ENCODE data around the gene PPEF1. TPM values are rescaled to one million over a fixed set of nuclear protein-coding genes. Genes with fewer than 3 reads are reported as not detected.
"Not testable (repeated sequence)": the region's sequence is repeated elsewhere in the genome, so short reads cannot be mapped to it uniquely, and the experiment has no call there.

The PPEF1 gene
- polyA plus RNA-seq, 1 donor from 2014 or later: 1.5 TPM

DNA sequence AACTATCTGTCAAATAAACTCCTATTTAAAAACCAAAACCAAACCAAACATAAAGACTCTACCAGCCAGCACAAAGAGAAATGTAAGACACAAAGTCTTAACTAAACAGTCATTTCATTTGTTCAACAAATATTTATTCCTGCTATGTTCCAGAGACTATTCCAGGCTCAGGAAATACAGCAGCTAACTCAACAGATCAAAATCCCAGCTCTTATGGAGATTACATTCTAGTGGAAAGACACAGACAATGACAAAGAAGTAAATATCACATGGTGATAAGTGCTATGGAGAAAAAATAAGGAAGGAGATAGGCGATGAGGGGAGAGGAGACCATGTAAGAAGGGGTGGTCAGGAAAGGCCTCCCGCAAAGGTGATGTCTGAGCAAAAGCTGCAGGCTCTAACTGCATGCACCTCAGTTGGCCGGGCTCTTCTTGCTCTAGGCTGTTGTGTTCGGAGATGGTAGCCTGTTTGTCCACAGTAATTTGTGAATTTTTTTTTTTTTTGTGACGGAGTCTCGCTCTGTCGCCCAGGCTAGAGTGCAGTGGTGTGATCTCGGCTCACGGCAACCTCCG, 15.1 kb downstream of the PPEF1 start (continued):
- TF ChIP-seq SMC3 (conservative IDR thresholded peaks at IDR 0.05; ENCODE audit: poor library complexity): no peak

DNA sequence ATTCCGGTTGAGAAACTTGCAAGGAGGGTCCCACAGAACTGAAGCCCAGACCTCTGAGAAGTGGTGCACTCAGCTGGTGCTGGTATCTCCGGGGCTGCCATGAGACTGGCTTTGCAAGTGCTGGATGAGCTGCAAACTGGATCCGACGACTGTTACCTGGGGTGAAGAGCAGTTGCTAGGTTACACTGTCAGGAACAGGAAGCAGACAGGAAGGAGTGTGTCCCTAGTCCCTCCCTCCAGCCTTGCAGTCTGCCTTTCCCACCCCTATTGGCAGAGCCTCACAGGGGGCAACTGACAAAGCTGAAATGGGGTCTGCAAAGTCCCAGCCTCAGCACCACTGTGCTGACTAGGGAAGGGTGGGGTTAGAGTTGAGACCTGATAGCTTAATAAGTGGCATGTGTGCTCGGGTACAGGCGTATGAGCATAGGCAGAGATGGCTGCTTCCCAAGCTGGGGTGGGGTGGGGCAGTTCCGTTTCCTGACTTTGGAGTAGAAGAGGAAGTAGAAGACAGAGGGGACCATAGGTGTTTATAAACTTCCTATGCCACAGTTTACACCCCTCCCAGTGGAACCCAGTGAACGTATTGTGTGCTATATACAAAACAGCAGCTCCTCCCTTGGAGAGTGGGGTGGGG, 18.0 kb downstream of the PPEF1 start:
- H3F3A ChIP-seq (ENCODE audit: insufficient read depth, low read length, poor library complexity, severe bottlenecking): no peaks in the 10 kb centered on the region
- H3K9me3 ChIP-seq (ENCODE audit: low read length): no peaks in the 10 kb centered on the region
- no peaks in the 10 kb centered on the region for H3K9me2 ChIP-seq (ENCODE audit: insufficient read depth, low read length)
- no peak for TF ChIP-seq POLR2AphosphoS5 (IDR thresholded peaks at IDR 0.05)
- no peak overlapping the region for H3K9ac ChIP-seq (ENCODE audit: low read length)
- no peaks in the 10 kb centered on the region for H3K79me2 ChIP-seq (replicated peaks; ENCODE audit: insufficient read depth, low read length)
- no peaks in the 10 kb centered on the region for H4K20me1 ChIP-seq (ENCODE audit: insufficient read depth)
- no peaks in the 10 kb centered on the region for H3K27me3 ChIP-seq (ENCODE audit: insufficient read depth, low read depth, low read length)
- no peaks in the 10 kb centered on the region for H3K36me3 ChIP-seq (ENCODE audit: insufficient read depth, low read length)
- no peak overlapping the region for H3K27ac ChIP-seq (ENCODE audit: low read length)
- no peak overlapping the region for H2AFZ ChIP-seq (ENCODE audit: low read depth, low read length)
- no peak overlapping the region for H3K4me2 ChIP-seq (ENCODE audit: low read length)
- H3K4me3 ChIP-seq (ENCODE audit: low read length): no peak overlapping the region

DNA sequence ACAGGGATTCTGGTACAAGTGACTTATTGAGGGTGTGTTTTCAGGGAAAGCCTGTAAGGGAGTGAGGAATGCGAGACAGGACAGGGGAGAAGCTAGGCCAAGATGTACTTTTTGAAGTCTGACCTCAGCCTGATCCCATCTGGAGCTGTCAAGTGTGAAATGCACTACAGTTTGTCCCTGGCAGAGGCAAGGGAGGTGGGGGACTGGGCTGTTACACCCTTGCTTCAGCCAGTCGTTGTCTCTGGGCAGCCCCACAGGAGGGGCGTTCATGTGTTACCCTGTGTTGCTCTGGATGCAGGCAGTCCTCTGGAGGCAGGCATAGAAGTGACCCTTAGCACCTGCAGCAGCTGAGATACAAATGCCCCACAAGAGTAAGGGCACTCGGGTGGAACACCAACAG, 25.8 kb downstream of the PPEF1 start:
- H3K27me3 ChIP-seq (ENCODE audit: insufficient read depth, low read depth, low read length): no peaks in the 10 kb centered on the region
- no peaks in the 10 kb centered on the region for H3K79me2 ChIP-seq (replicated peaks; ENCODE audit: insufficient read depth, low read length)
- no peak overlapping the region for H3K4me3 ChIP-seq (ENCODE audit: low read length)
- H3K9me2 ChIP-seq (ENCODE audit: insufficient read depth, low read length): no peaks in the 10 kb centered on the region
- H3K4me2 ChIP-seq (ENCODE audit: low read length): no peak overlapping the region
- H3K27ac ChIP-seq (ENCODE audit: low read length): no peak overlapping the region
- H3K9me3 ChIP-seq (ENCODE audit: low read length): no peaks in the 10 kb centered on the region
- no peak overlapping the region for H3K9ac ChIP-seq (ENCODE audit: low read length)
- no peaks in the 10 kb centered on the region for H3F3A ChIP-seq (ENCODE audit: insufficient read depth, low read length, poor library complexity, severe bottlenecking)
- H4K20me1 ChIP-seq (ENCODE audit: insufficient read depth): no peaks in the 10 kb centered on the region
- no peak overlapping the region for H2AFZ ChIP-seq (ENCODE audit: low read depth, low read length)
- no peak for TF ChIP-seq EP300 (conservative IDR thresholded peaks at IDR 0.05; ENCODE audit: poor library complexity, severe bottlenecking)
- TF ChIP-seq, protein P1, sequence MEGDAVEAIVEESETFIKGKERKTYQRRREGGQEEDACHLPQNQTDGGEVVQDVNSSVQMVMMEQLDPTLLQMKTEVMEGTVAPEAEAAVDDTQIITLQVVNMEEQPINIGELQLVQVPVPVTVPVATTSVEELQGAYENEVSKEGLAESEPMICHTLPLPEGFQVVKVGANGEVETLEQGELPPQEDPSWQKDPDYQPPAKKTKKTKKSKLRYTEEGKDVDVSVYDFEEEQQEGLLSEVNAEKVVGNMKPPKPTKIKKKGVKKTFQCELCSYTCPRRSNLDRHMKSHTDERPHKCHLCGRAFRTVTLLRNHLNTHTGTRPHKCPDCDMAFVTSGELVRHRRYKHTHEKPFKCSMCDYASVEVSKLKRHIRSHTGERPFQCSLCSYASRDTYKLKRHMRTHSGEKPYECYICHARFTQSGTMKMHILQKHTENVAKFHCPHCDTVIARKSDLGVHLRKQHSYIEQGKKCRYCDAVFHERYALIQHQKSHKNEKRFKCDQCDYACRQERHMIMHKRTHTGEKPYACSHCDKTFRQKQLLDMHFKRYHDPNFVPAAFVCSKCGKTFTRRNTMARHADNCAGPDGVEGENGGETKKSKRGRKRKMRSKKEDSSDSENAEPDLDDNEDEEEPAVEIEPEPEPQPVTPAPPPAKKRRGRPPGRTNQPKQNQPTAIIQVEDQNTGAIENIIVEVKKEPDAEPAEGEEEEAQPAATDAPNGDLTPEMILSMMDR (IDR thresholded peaks at IDR 0.05; ENCODE audit: poor library complexity, severe bottlenecking): no peak
- no peak for TF ChIP-seq POLR2AphosphoS5 (IDR thresholded peaks at IDR 0.05)
- no peak for TF ChIP-seq MXI1 (conservative IDR thresholded peaks at IDR 0.05; ENCODE audit: poor library complexity, severe bottlenecking)
- no peak for TF ChIP-seq EZH2 (IDR thresholded peaks at IDR 0.05; ENCODE audit: borderline replicate concordance, insufficient read depth, low read length, poor library complexity, severe bottlenecking)
- TF ChIP-seq TAF1 (IDR thresholded peaks at IDR 0.05; ENCODE audit: low read depth): no peak
- no peak for TF ChIP-seq RAD21 (conservative IDR thresholded peaks at IDR 0.05)
- TF ChIP-seq SMC3 (conservative IDR thresholded peaks at IDR 0.05; ENCODE audit: poor library complexity): no peak
- TF ChIP-seq, protein P2, sequence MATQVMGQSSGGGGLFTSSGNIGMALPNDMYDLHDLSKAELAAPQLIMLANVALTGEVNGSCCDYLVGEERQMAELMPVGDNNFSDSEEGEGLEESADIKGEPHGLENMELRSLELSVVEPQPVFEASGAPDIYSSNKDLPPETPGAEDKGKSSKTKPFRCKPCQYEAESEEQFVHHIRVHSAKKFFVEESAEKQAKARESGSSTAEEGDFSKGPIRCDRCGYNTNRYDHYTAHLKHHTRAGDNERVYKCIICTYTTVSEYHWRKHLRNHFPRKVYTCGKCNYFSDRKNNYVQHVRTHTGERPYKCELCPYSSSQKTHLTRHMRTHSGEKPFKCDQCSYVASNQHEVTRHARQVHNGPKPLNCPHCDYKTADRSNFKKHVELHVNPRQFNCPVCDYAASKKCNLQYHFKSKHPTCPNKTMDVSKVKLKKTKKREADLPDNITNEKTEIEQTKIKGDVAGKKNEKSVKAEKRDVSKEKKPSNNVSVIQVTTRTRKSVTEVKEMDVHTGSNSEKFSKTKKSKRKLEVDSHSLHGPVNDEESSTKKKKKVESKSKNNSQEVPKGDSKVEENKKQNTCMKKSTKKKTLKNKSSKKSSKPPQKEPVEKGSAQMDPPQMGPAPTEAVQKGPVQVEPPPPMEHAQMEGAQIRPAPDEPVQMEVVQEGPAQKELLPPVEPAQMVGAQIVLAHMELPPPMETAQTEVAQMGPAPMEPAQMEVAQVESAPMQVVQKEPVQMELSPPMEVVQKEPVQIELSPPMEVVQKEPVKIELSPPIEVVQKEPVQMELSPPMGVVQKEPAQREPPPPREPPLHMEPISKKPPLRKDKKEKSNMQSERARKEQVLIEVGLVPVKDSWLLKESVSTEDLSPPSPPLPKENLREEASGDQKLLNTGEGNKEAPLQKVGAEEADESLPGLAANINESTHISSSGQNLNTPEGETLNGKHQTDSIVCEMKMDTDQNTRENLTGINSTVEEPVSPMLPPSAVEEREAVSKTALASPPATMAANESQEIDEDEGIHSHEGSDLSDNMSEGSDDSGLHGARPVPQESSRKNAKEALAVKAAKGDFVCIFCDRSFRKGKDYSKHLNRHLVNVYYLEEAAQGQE (IDR thresholded peaks at IDR 0.05; ENCODE audit: borderline replicate concordance): no peak
- no peaks in the 10 kb centered on the region for H3K36me3 ChIP-seq (ENCODE audit: insufficient read depth, low read length)

DNA sequence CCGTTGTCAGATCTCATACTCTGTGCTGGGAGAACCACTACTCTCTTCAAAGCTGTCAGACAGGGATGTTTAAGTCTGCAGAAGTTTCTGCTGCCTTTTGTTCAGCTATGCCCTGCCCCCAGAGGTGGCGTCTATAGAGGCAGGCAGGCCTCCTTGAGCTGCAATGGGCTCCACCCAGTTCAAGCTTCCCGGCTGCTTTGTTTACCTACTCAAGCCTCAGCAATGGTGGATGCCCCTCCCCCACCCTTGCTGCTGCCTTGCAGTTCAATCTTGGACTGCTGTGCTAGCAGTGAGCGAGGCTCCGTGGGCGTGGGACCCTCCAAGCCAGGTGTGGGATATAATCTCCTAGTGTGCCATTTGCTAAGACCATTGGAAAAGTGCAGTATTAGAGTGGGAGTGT, 32.2 kb downstream of the PPEF1 start:
- H2AFZ ChIP-seq (ENCODE audit: low read depth, low read length); H3K9me3 ChIP-seq (ENCODE audit: low read length); H3K79me2 ChIP-seq (replicated peaks; ENCODE audit: insufficient read depth, low read length); H3K9me2 ChIP-seq (ENCODE audit: insufficient read depth, low read length); H3K27ac ChIP-seq (ENCODE audit: low read length); H3K9ac ChIP-seq (ENCODE audit: low read length); H3K36me3 ChIP-seq (ENCODE audit: insufficient read depth, low read length); H3K27me3 ChIP-seq (ENCODE audit: insufficient read depth, low read depth, low read length); H3K4me2 ChIP-seq (ENCODE audit: low read length); H4K20me1 ChIP-seq (ENCODE audit: insufficient read depth); H3F3A ChIP-seq (ENCODE audit: insufficient read depth, low read length, poor library complexity, severe bottlenecking); H3K4me3 ChIP-seq (ENCODE audit: low read length): not testable (repeated sequence)
